ENCODE data around the gene RAB10.
A peak's percentile ranks its signal among the peaks of the same experiment; 100 is the strongest.

Gene RAB10

DNA sequence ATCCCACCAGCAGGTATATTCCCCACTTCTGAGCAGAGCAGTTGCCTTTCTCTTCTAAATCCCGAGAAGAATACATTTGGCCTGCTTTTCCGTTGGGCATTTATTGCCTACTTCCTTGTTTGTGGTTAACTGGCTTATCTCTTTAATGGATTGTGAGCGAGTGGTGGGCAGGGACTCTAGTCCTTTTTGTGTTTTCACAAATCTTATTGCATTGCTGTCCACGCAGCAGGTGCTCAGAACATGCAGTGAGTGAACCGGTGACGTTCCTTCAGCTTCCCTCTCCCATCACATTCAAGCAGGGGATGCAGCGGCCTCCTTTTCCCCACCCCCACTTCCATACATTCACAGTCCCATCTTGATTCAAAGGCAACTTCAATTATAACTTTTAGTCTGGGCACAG is 110.1 kb downstream of the RAB10 start:
- no peaks in the 10 kb centered on the region for H3K27me3 ChIP-seq
- H3K27ac ChIP-seq: no peak overlapping the region
- no peaks in the 10 kb centered on the region for H3K4me1 ChIP-seq
- TF ChIP-seq, protein P1, sequence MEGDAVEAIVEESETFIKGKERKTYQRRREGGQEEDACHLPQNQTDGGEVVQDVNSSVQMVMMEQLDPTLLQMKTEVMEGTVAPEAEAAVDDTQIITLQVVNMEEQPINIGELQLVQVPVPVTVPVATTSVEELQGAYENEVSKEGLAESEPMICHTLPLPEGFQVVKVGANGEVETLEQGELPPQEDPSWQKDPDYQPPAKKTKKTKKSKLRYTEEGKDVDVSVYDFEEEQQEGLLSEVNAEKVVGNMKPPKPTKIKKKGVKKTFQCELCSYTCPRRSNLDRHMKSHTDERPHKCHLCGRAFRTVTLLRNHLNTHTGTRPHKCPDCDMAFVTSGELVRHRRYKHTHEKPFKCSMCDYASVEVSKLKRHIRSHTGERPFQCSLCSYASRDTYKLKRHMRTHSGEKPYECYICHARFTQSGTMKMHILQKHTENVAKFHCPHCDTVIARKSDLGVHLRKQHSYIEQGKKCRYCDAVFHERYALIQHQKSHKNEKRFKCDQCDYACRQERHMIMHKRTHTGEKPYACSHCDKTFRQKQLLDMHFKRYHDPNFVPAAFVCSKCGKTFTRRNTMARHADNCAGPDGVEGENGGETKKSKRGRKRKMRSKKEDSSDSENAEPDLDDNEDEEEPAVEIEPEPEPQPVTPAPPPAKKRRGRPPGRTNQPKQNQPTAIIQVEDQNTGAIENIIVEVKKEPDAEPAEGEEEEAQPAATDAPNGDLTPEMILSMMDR (IDR thresholded peaks at IDR 0.05): no peak
- no peaks in the 10 kb centered on the region for H3K9me3 ChIP-seq
- intact Hi-C loops (cut with DNase I; ENCODE audit: low total_unique reads): loop anchor here (10.0 kb wide), 1 partner anchor 159 kb away; the partner anchor contains the start of gene KIF3C
- H3K4me3 ChIP-seq: no peak overlapping the region
- no peak for DNase-seq
- H3K36me3 ChIP-seq: no peaks in the 10 kb centered on the region

DNA sequence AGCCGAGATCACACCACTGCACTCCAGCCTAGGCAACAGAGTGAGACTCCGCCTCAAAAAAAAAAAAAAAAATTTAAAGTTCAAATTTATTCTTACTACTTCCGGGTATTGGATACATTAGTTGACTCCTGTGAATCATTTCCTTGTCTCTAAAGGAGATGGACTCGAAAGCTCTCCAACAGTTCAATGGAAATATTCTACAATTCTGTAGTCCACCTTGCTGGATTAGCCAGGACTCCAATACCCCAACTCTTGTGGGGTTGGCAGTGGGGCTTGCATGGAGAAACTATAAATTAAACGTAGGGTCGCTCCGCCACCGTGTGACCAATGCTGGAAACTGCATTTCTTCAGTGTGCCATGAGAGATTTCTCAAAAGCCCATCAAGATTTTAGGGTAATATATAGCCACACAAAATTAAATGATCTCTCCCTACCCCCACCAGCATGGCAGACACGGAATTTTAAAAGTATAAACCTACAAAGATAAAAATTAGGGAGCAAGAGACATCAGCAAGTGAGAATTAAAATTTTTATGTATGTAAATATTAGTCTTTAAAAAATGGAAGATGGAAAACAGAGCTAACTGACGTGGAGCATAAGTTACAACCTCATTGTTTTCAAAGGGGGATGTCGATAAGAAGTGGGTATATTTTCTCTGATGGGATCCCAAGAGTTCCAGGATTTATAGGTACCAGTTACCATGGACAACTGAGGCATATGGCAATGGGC is 111.2 kb downstream of the RAB10 start:
- H3K36me3 ChIP-seq: no peaks in the 10 kb centered on the region
- TF ChIP-seq, protein P1 (IDR thresholded peaks at IDR 0.05): peak; percentile 74 to 84
- H3K9me3 ChIP-seq: no peaks in the 10 kb centered on the region
- H3K4me3 ChIP-seq: no peak overlapping the region
- peak; percentile 59 to 68 for DNase-seq
- no peaks in the 10 kb centered on the region for H3K4me1 ChIP-seq
- peaks cover 0 to 2% of the 10 kb centered on the region in 2 donors for H3K27me3 ChIP-seq
- intact Hi-C loops (cut with DNase I; ENCODE audit: low total_unique reads): loop anchor here (5.0 to 10.0 kb wide), 2 partner anchors 160 to 193 kb away; partner anchors contain the start of gene KIF3C
- no peak overlapping the region for H3K27ac ChIP-seq

DNA sequence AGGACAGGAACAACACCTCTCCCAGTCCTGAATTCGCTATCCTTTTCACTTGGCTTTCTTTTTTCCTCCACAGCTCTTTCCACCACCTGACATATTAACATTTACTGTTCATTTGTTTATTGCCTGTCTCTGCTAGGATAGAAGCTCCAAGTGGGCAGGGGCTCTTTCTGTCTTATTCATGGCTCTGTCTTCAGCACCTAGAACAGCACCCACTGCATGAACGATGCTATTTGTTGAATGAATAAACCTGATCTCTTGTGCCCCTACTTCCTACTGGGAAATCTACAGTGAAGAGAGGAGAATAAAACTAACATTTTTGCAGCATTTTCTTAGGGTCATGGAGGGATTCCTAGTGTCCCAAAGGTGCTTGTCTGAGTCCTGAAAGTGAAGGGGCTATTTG is 114.6 kb downstream of the RAB10 start:
- Histone ChIP-seq H3K27me3 (peaks cover 0 to 5% of the 10 kb centered on the region in 2 donors), H3K4me3 (no peak overlapping the region), H3K9me3 (peaks cover 0 to 1% (median 0%) of the 10 kb centered on the region in 3 donors), H3K27ac (no peak overlapping the region), H3K4me1 (no peaks in the 10 kb centered on the region), H3K36me3 (no peaks in the 10 kb centered on the region)
- TF ChIP-seq, protein P1 (IDR thresholded peaks at IDR 0.05): no peak
- intact Hi-C loops (cut with DNase I; ENCODE audit: low total_unique reads): loop anchor here (5.0 to 10.0 kb wide), 2 partner anchors 164 to 196 kb away; partner anchors contain the start of gene KIF3C
- no peak for DNase-seq

DNA sequence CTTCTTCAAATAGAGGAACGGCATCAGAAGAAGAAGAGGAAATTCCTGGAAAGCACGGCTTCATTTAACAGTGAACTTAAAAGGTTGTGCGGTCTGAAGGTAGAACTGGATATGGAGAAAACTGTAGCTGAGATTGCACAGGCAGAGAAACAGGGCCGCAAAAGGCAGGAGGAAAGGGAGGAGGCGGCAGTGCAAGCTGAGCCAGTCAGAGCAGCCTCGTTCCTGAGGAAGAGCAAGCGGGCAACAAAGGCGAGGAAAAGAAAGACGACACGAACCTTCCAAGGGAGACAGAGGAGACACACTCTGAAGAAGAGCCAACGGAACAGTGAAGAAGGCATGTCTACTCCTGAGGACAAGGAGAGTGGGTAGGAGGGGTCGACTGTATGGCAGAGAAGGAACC is 116.4 kb downstream of the RAB10 start:
- Histone ChIP-seq H3K4me1 (no peaks in the 10 kb centered on the region), H3K4me3 (no peak overlapping the region), H3K27me3 (peaks cover 0 to 5% of the 10 kb centered on the region in 2 donors), H3K9me3 (peaks cover 0 to 8% (median 6%) of the 10 kb centered on the region in 3 donors), H3K36me3 (no peaks in the 10 kb centered on the region), H3K27ac (no peak overlapping the region)
- TF ChIP-seq, protein P1 (IDR thresholded peaks at IDR 0.05): no peak
- no peak for DNase-seq
- intact Hi-C loops (cut with DNase I; ENCODE audit: low total_unique reads): no loop called here

DNA sequence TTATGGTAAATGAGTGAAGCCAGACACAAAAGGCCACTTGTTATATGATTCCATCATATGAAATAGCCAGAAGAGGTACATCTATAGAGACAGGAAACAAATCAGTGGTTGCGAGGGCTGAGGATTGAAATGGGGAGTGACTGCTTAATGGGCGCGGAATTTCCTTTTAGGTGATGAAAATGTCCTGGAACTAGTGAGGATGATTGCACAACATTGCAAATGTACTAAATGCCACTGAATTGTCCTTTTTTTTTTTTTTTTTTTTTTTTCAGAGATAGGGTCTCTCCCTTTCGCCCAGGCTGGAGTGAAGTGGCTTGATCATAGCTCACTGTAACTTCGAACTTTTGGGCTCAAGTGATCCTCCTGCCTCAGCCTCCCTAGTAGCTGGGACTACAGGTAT is 123.7 kb downstream of the RAB10 start:
- TF ChIP-seq, protein P1 (IDR thresholded peaks at IDR 0.05): no peak
- Histone ChIP-seq H3K4me3 (no peak overlapping the region), H3K36me3 (no peaks in the 10 kb centered on the region), H3K27me3 (no peaks in the 10 kb centered on the region), H3K27ac (no peak overlapping the region), H3K4me1 (no peaks in the 10 kb centered on the region), H3K9me3 (peaks cover 0 to 8% (median 6%) of the 10 kb centered on the region in 3 donors)
- no peak for DNase-seq
- intact Hi-C loops (cut with DNase I; ENCODE audit: low total_unique reads): no loop called here
